GM19240 (cell line): ENCODE measurements around the gene CFAP77.

Source experiments
- DNase-seq: peaks from one replicate; pipeline ENCODE4 v3.0.0; 2011; ENCODE audit warnings: low spot score; ENCODE audit not compliant: insufficient read length

The CFAP77 gene

GRCh38 chr9:132514821-132515220 is 104.8 kb downstream of the CFAP77 start:
- DNase-seq: no peak

- DNase-seq: no peak
These were observed 106.3 kb downstream of the CFAP77 start for GRCh38 chr9:132516301-132516700.

GRCh38 chr9:132516911-132517310 is 106.9 kb downstream of the CFAP77 start:
- no peak for DNase-seq

DNA sequence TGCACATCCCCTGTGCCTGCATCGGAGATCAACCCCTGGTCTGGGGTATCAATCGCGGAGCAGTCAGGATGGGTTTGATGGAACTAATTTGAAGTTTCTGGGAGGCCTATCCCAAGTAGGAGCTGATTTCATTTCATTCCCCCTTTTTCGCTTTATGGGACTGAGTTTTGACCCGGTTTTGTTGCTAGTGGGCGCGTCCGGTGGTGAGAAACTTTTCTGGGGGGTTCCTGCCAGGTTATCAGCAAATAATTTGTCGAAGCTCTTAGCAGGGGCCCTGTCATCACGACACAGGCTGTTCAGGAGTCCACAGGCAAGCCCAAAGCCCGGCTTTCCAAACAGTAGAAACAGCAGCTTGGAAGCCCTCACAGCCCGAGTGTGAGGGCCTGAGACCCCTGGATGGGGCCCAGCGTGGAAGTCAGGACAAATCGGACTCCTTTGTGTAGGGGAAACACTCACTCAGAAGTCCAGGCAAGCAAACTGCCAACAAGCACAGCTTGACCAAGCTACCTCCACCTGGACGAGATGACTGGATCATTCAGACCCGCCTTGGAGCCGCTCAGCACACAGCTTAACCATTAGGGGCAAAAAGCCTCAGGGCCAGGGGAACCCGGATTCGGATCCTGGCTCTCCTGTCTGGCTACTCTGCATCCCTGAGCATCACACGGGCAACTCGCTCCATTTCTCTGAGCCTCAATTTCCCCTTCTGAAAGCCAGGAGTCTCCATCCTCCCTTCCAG is 108.0 kb downstream of the CFAP77 start:
- no peak for DNase-seq

GRCh38 chr9:132518626-132519025 is 108.6 kb downstream of the CFAP77 start:
- DNase-seq: no peak

GRCh38 chr9:132519033-132519432 is 109.0 kb downstream of the CFAP77 start:
- no peak for DNase-seq

GRCh38 chr9:132520612-132521011 is 110.6 kb downstream of the CFAP77 start:
- no peak for DNase-seq

DNA sequence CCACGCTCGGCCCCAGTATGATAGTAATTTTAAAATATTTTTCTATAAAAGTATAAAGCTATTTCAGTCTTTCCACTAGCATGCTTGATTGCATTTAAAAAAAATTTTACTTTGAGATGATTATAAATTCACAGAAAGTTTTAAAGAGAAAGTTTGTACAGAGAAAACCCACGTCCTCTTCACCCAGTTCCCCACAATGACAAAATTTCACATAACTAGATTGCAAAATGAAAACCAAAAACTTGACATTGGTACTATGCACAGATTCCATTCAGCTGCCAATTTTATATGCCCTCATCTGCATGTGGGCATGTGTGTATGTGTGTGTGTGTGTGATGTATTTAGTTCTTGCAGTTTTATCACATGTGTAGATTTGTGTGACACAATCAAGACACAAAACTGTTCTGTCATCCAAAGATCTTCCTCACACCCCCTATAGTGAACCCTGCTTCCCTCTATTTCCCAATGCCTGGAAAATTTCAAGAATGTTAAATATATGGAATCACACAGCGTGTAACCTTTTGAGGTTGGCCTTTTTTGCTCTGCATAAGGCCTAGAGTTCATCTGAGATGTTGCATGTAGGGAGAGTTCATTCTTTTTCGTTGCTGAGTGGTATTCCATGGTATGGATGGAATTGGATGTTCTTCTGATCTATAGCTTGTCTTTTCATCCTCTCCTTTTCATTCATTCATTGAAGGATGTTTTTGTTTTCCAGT is 115.5 kb downstream of the CFAP77 start:
- DNase-seq: no peak

DNA sequence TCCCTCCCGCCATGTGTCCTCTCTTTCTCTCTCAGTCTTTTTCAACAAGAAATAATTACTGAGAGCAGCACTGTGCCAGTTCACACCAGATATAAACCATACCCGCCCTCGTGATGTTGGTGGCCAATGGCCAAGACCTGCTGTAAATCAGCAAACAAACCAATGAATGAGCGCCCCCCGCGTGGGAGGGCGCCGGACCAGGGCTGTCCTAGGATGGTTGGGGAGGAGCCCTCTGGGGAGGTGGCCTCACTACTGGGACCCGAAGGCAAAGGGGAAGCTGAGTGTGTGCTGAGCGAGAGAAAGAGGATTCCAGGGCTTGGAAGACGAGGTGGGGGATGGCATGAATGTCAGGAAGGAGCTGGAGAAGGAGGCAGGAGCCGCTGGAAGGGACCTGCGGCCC is 121.2 kb downstream of the CFAP77 start:
- DNase-seq: no peak

- DNase-seq: no peak
These were observed 121.9 kb downstream of the CFAP77 start for GRCh38 chr9:132531710-132532570.

DNA sequence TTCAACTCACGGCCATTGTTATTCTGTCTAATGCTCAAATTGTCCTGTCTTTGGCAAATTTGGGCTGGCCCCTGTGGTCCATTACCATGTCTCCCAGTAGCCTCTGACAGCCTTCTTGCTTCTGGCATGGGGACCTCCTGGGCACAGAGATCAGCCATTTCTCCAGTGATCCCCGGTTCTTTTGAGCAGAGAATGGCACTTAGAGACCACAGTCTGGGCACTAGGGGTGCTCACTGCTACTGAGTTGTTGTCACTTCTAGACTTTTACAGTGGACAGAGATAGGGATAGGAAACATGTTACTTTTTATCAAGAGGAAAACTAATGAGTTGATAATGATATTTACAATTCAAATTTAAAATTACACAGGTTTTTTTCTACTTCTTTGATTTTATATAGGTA is 124.8 kb downstream of the CFAP77 start:
- DNase-seq: no peak

DNA sequence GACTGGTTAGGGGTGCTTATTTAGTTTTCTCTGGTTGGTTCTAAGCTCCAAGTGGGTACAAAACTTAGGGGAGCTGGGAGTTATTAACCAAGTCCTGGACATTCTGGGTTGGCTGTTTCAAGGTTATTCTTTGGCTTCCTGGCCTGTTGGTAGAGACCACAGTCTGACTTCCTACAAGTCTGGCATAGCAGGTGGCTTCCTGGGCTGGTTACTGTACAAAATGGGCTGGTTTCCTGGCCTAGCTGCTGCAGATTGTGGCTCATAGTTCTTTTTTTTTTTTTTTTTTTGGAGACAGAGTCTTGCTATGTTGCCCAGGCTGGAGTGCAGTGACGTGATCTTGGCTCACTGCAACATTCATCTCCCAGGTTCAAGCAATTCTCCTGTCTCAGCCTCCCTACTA is 126.1 kb downstream of the CFAP77 start:
- DNase-seq: no peak

GRCh38 chr9:132537352-132537751 is 127.3 kb downstream of the CFAP77 start:
- DNase-seq: no peak

- no peak for DNase-seq
These were observed 128.1 kb downstream of the CFAP77 start for GRCh38 chr9:132538071-132538470.

- no peak for DNase-seq
These were observed 129.1 kb downstream of the CFAP77 start for GRCh38 chr9:132539096-132539495.

- no peak for DNase-seq
These were observed 131.0 kb downstream of the CFAP77 start for GRCh38 chr9:132541051-132541450.

DNA sequence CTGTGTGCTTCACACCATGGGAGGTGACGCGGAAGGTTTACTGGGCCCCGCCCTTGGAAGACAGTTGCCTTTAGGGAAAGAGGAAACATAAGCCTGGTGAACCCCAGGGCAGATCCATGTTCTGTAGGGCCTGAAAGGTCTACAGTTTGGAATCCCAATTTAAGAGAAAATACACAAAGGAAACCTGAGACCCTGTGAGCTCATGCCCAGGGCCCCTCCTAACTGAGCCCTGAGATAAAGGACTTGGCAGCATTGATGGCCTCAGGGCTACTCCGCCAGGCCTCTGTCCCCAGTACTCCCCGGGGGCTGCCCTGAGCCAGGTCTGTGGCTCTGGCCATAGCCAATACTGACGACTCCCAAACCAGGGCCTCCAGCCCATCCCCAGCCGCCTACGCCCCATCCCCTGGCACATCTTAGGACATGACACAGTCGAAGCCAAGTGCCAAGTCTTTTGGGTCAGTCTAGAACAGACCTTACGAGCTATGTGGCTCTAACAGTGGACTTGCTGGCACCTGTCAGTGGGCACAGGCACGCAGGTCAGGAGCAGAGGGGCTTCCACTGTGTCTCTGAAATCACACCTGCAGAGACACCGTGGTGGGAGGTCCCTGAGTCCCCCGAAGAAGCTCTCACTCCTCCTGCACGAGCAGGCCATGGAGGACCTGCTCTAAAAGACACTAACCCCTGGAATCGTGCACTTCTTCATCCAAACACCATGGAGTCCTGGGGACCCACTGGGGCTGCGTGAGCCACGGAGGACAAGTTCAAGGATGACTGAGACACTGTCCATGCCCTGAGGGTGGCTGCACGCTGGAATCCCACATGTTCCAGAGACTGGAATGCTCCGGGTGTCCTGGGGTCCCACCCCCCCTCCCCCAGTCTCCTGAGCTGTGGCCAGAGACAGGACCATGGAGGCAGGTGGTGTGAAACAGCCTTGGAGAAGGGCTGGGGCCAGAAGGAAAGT is 132.1 kb downstream of the CFAP77 start:
- no peak for DNase-seq

DNA sequence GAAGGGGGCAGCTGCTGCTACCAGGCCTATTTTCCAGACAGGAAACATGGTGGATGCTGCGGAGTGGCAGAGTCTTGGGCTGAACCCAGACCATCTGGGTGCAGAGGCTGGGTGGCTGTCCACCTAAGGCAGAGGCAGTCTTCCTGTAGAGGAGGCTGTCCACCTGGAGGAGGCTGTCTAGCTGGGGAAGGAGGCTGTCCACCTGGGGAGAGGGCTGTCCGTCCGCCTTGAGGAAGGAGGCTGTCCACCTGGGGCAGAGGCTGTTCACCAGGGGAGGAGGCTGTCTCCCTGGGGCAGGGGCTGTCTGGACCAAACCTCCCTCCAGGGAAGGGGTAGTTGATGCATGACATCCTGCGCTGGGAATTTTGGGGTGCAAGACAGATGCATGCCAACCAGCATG is 133.2 kb downstream of the CFAP77 start:
- no peak for DNase-seq

DNA sequence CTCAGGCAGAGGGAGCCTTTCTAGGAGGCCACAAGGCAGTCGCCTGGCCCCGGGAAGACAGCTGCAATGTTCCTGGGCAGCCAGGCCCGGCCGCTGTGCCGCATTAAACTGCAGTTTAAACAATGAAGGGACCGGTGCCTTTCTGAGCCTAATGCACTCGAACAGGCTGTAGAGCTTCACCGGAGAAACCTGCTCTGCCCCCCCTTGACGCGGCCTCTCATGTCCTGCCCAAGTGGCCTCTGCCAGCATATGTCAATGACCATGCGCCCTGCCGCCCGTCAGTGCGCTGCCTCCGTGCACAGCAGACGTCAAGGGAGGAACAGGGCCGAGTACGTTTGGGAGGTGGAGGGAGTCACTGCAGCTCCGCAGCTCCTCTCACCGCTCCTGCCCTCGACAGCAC is 133.9 kb downstream of the CFAP77 start:
- no peak for DNase-seq

DNA sequence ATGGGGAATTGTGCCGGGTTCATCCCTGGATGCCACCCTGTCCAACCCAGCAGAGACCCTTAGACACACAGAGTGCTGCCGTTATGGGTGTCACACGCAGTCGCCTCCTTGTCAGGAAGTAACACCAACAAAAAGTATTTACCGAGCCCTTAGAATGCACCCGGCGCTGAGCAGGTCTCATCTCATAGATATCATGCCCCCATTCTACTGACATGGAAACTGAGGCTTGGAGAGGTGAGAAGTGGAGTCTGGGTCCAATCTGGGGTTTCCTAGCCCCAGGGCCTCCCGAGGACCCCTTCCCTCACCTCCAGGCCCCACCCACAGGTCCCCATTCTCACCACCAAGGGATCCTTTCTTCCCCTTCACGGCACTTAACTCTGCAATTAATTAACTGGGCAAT is 135.6 kb downstream of the CFAP77 start:
- DNase-seq: no peak
